Gastrocnemius medialis (tissue), 4 donors: ENCODE data around the gene KRTAP1-5.

ENCODE experiments used
- POLR2A ChIP-seq, 2 donors: fragments of 450-650 bp; IDR thresholded peaks; one replicate each; pipeline ENCODE4 v1.6.1; 2017; ENCODE audit warnings: antibody characterized with exemption in 2 of 2, mild to moderate bottlenecking in 2 of 2, moderate library complexity in 2 of 2
- TF ChIP-seq, protein P1 (sequence below), 5 experiments: fragments of 450-650 bp in 3 of 5; fragments of 200-600 bp in 2 of 5; sonication (generic) in 2 of 5; IDR thresholded peaks in 4 of 5; conservative IDR thresholded peaks in 1 of 5; 1 replicate in 4 of 5; 2 replicates in 1 of 5; pipeline ENCODE4 v1.5.1; 2016 to 2019; ENCODE audit warnings: antibody characterized with exemption in 5 of 5, mild to moderate bottlenecking in 3 of 5, moderate library complexity in 3 of 5

DNA sequence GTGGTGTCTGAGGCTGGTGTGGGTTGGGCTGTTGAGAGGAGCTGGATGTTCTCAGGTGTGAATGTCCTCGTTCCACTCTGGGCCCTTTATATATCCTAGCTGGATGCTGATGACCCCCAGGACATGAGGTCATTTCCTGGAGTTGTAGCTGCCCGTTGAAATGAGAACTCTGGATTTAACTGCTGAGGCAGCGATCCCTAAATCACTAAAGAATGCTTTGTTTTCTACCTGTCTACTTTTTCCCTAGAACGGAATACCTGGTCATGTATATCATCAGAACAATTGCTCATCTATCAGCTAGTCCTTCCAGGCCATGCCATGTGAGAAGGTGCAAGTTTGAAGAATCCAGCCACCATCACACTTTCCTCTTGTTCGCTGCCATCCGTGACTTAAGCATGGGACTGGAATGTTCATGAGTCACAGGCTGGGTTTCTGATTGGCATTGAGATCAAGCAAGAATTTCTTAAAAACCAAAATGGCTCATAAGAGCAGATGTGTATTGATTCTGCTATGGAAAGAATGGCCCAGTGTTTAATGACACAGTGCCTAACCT, 33.1 kb upstream of the KRTAP1-5 start, which contains the start of gene KRTAP2-3:
- TF ChIP-seq, protein P1, sequence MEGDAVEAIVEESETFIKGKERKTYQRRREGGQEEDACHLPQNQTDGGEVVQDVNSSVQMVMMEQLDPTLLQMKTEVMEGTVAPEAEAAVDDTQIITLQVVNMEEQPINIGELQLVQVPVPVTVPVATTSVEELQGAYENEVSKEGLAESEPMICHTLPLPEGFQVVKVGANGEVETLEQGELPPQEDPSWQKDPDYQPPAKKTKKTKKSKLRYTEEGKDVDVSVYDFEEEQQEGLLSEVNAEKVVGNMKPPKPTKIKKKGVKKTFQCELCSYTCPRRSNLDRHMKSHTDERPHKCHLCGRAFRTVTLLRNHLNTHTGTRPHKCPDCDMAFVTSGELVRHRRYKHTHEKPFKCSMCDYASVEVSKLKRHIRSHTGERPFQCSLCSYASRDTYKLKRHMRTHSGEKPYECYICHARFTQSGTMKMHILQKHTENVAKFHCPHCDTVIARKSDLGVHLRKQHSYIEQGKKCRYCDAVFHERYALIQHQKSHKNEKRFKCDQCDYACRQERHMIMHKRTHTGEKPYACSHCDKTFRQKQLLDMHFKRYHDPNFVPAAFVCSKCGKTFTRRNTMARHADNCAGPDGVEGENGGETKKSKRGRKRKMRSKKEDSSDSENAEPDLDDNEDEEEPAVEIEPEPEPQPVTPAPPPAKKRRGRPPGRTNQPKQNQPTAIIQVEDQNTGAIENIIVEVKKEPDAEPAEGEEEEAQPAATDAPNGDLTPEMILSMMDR (IDR thresholded peaks at IDR 0.05 in 4 of 5, conservative IDR thresholded peaks at IDR 0.05 in 1 of 5), result no peak
- TF ChIP-seq POLR2A (IDR thresholded peaks at IDR 0.05), result no peak
